HCT116 (cell line): ENCODE data around the gene TF. TPM values are rescaled to one million over a fixed set of nuclear protein-coding genes. Genes with fewer than 3 reads are reported as not detected.

Experiments used
- ATAC-seq: fragments of 200-7000 bp; cut with Tn5 transposase; 2 replicates; pipeline ENCODE4 v1.9.1; 2020; ENCODE audit warnings: mild to moderate bottlenecking, moderate library complexity
- BruUV-seq: library from RNA; stranded (reverse); fragments of 400-500 nt; replicated peaks from 2 replicates; lab custom pipeline; 2021; lab: Mats Ljungman, UMichigan
- CTCF ChIA-PET: fragments of 300-600 bp; sonication (Branson Sonifier 250); formaldehyde crosslinking; loops from one replicate; lab custom pipeline; 2021; ENCODE audit warnings: antibody characterized with exemption; lab: Charles Lee
- POLR2A ChIA-PET: fragments of 300-600, 350-600 bp; sonication (Branson Sonifier 250); formaldehyde crosslinking; loops from one replicate; lab custom pipeline; 2021; ENCODE audit warnings: antibody characterized with exemption; lab: Charles Lee
- RAD21 ChIA-PET, 2 experiments: fragments of 300-600 bp; sonication (Branson Sonifier 250); formaldehyde crosslinking; loops; one replicate each; lab custom pipeline; 2023; ENCODE audit warnings: low total read pairs in 2 of 2; ENCODE audit not compliant: uncharacterized antibody in 2 of 2, unreplicated experiment in 2 of 2, low non-redundant PET in 1 of 2; lab: Charles Lee
- DNase-seq: peaks from one replicate; pipeline ENCODE4 v3.0.0-alpha.2; 2010; ENCODE audit warnings: low read depth, low spot score
- H2AFZ ChIP-seq: fragments of 200-600 bp; shearing (Covaris generic), sonication (generic); 2 replicates; pipeline ENCODE4 v1.6.1; 2017; ENCODE audit warnings: low read depth, mixed run types, mixed read lengths, antibody characterized with exemption, low read length; ENCODE audit not compliant: poor library complexity, severe bottlenecking
- H3K27ac ChIP-seq: 2 replicates; pipeline ENCODE4 v1.5.1; 2012; ENCODE audit warnings: low read depth, low read length
- H3K27me3 ChIP-seq: fragments of 200-600 bp; sonication (generic); 2 replicates; pipeline ENCODE4 v1.6.1; 2016; ENCODE audit warnings: mixed run types, low read length, mixed read lengths; ENCODE audit not compliant: insufficient read depth
- H3K36me3 ChIP-seq, 2 experiments: fragments of 200-500 bp in 1 of 2; fragments of 200-600 bp in 1 of 2; sonication (Bioruptor generic) in 1 of 2; sonication (generic) in 1 of 2; 2 replicates each; pipeline versions ENCODE4 v1.5.1 to v1.6.1; 2014 to 2016; ENCODE audit warnings: low read length in 2 of 2, inconsistent platforms in 1 of 2, mixed read lengths in 1 of 2, mixed run types in 1 of 2; ENCODE audit not compliant: insufficient read depth in 2 of 2, control insufficient read depth in 1 of 2
- H3K4me1 ChIP-seq, 2 experiments: fragments of 200-600 bp in 1 of 2; sonication (generic) in 1 of 2; 2 replicates each; pipeline versions ENCODE4 v1.5.1 to v1.6.1; 2012 to 2017; ENCODE audit warnings: low read length in 2 of 2, inconsistent platforms in 1 of 2, mild to moderate bottlenecking in 1 of 2, mixed read lengths in 1 of 2, mixed run types in 1 of 2, moderate library complexity in 1 of 2; ENCODE audit not compliant: insufficient read depth in 2 of 2, control insufficient read depth in 1 of 2
- H3K4me2 ChIP-seq: fragments of 200-600 bp; sonication (generic); 2 replicates; pipeline ENCODE4 v1.6.1; 2017; ENCODE audit warnings: mixed run types, low read length, mixed read lengths
- H3K4me3 ChIP-seq, 2 experiments: fragments of 200-600 bp in 1 of 2; sonication (generic) in 1 of 2; replicated peaks in 1 of 2; 2 replicates each; pipeline ENCODE4 v1.5.1; 2011 to 2016; ENCODE audit warnings: low read length in 2 of 2, control low read depth in 1 of 2, low read depth in 1 of 2, mild to moderate bottlenecking in 1 of 2, mixed read lengths in 1 of 2, mixed run types in 1 of 2
- H3K79me2 ChIP-seq: fragments of 200-600 bp; sonication (generic); 2 replicates; pipeline ENCODE4 v1.6.1; 2017; ENCODE audit warnings: mild to moderate bottlenecking, mixed run types, low read length, moderate library complexity, mixed read lengths; ENCODE audit not compliant: insufficient read depth
- H3K9ac ChIP-seq: fragments of 200-600 bp; sonication (generic); 2 replicates; pipeline ENCODE4 v1.6.1; 2016; ENCODE audit warnings: low read length, mixed read lengths
- H3K9me2 ChIP-seq: fragments of 200-600 bp; sonication (generic), shearing (Covaris generic); 2 replicates; pipeline ENCODE4 v1.6.1; 2017; ENCODE audit warnings: mixed run types, mild to moderate bottlenecking, moderate library complexity; ENCODE audit not compliant: insufficient read depth
- H3K9me3 ChIP-seq, 2 experiments: fragments of 200-500 bp in 1 of 2; fragments of 200-600 bp in 1 of 2; sonication (Bioruptor generic) in 1 of 2; sonication (generic) in 1 of 2; 2 replicates each; pipeline ENCODE4 v1.6.1; 2014 to 2017; ENCODE audit warnings: low read length in 2 of 2, mixed read lengths in 2 of 2, inconsistent platforms in 1 of 2, low read depth in 1 of 2, mild to moderate bottlenecking in 1 of 2, mixed run types in 1 of 2, moderate library complexity in 1 of 2; ENCODE audit not compliant: control insufficient read depth in 1 of 2, insufficient read depth in 1 of 2
- H4K20me1 ChIP-seq: fragments of 200-600 bp; sonication (generic), shearing (Covaris generic); 2 replicates; pipeline ENCODE4 v1.6.1; 2017; ENCODE audit warnings: mixed run types, mild to moderate bottlenecking, moderate library complexity; ENCODE audit not compliant: insufficient read depth
- CEBPB ChIP-seq: IDR thresholded peaks from 2 replicates; pipeline ENCODE4 v1.6.1; 2012; ENCODE audit warnings: low read depth
- CTCF ChIP-seq, 3 experiments: fragments of 200-600 bp in 1 of 3; sonication (generic) in 1 of 3; IDR thresholded peaks in 2 of 3; conservative IDR thresholded peaks in 1 of 3; 2 replicates each; pipeline ENCODE4 v1.5.1; 2012 to 2017; ENCODE audit warnings: low read depth in 2 of 3, low read length in 2 of 3, antibody characterized with exemption in 1 of 3, borderline replicate concordance in 1 of 3, control low read depth in 1 of 3, mild to moderate bottlenecking in 1 of 3, mixed read lengths in 1 of 3, mixed run types in 1 of 3, moderate library complexity in 1 of 3; ENCODE audit not compliant: insufficient read depth in 1 of 3
- JUND ChIP-seq: IDR thresholded peaks from 2 replicates; pipeline ENCODE4 v1.6.1; 2012
- POLR2AphosphoS5 ChIP-seq: IDR thresholded peaks from 2 replicates; pipeline ENCODE4 v1.6.1; 2011; ENCODE audit warnings: mild to moderate bottlenecking, low read depth, low read length, moderate library complexity
- ZBTB33 ChIP-seq: IDR thresholded peaks from 2 replicates; pipeline ENCODE4 v1.6.1; 2011; ENCODE audit warnings: mild to moderate bottlenecking, low read length, moderate library complexity; ENCODE audit not compliant: insufficient replicate concordance; ENCODE audit errors: extremely low read depth
- intact Hi-C: fragments of 100-400 bp; cut with micrococcal nuclease; formaldehyde crosslinking; loops from 2 replicates; pipeline ENCODE4 v1.10.0; 2022
- total RNA-seq: library from RNA; stranded (reverse); gene quantifications from one replicate; pipeline ENCODE4 v1.2.1, GENCODE V29; 2021; ENCODE audit not compliant: unreplicated experiment

TF gene
- total RNA-seq, 1 experiment from 2014 or later, result 10.4 TPM

DNA sequence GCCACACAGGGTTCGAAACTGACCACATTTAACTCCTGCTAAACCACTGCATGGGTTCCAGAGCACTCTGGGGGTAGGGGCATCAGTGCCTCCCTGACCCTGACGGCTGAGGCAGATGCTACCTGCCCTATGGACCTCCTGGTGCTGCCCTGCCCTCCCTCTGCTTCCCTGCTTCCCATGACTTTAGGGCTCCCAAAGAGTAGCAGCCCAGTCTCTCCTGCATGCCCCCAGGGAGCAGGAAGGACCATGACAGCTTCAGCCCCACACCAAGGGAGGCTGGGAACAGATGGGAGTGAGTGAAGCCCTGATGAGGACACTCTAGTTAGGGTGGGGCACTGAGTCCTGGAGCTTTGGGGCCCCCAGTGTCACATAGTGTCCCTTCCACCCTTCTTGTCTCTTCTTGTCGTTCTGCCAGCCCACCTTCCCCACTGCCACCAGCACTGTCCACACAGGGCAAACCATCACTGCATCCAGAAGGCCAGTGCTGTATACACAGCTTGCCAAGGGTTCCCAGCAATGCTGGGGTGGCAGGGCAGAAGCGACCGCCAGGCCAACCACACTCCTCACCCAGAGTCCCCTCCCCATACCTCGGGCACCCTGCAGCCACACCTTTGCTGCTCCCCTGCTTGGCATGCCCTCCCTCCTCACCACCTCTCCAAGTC lies 90.4 kb downstream of the TF start:
- H3K9me3 ChIP-seq, result no peaks in the 10 kb centered on the region
- ChIA-PET CTCF (no interaction called here), RAD21 (no interaction called here)
- H3K9ac ChIP-seq, result no peak overlapping the region
- H3K4me2 ChIP-seq, result no peak overlapping the region
- DNase-seq (no peak), ATAC-seq (no peak)
- H3K79me2 ChIP-seq, result no peaks in the 10 kb centered on the region
- no peaks in the 10 kb centered on the region for H3K27me3 ChIP-seq
- no peak for TF ChIP-seq ZBTB33
- no peak for TF ChIP-seq POLR2AphosphoS5
- TF ChIP-seq CEBPB, result no peak
- no peak for TF ChIP-seq CTCF (IDR thresholded peaks at IDR 0.05 in 2 of 3, conservative IDR thresholded peaks at IDR 0.05 in 1 of 3; ENCODE audit: borderline replicate concordance in 1 of 3, insufficient read depth in 1 of 3, low read depth in 2 of 3, low read length in 2 of 3)
- no peak for TF ChIP-seq JUND
- TF ChIP-seq, all 23 proteins: peak for 0
- POLR2A ChIA-PET, result no interaction called here
- H3K4me1 ChIP-seq, result no peaks in the 10 kb centered on the region
- H2AFZ ChIP-seq, result no peak overlapping the region
- no peak overlapping the region for H3K27ac ChIP-seq
- no peaks in the 10 kb centered on the region for H3K9me2 ChIP-seq
- no peak overlapping the region for H3K4me3 ChIP-seq
- intact Hi-C loops, result no loop called here
- H3K36me3 ChIP-seq, result no peaks in the 10 kb centered on the region
- no peaks in the 10 kb centered on the region for H4K20me1 ChIP-seq
- no TSS peak for BruUV-seq
